ENCODE results near the gene USP3.

The USP3 gene

DNA sequence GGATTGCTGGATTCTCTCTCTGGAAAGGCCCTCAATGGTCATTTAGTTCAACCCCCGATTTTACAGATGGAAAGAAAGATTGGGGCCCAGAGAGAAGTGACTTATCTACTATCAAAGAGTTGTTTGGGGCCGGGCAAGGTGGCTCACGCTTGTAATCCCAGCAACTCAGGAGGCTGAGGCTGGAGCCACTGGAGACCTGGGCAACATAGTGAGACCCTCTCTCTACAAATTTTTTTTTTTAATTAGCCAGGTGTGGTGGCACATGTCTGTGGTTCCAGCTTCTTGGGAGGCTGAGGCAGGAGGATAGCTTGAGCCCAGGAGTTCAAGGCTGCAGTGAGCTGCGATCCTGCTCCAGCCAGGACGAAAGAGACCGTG is 5.2 kb upstream of the USP3 start:
- no peak for ATAC-seq

DNA sequence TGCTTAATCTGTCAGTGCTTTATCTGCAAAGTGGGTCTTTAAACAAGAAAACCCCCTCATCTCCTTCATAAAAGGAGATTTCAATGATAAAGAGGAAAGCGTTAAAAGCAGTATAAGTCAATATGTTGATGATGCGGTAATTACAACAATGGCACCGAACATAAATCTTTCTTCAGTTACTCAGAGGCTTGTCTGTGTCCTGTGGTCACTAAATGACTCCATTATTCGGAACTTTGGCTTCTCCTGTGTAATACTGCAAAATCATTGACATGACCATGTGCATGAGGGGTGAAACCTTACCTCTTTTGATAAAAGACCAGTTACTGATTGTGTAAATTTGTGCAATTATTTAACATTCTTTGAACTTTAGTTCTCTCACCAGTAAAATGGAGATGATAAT is 4.8 kb upstream of the USP3 start:
- ATAC-seq: no peak

DNA sequence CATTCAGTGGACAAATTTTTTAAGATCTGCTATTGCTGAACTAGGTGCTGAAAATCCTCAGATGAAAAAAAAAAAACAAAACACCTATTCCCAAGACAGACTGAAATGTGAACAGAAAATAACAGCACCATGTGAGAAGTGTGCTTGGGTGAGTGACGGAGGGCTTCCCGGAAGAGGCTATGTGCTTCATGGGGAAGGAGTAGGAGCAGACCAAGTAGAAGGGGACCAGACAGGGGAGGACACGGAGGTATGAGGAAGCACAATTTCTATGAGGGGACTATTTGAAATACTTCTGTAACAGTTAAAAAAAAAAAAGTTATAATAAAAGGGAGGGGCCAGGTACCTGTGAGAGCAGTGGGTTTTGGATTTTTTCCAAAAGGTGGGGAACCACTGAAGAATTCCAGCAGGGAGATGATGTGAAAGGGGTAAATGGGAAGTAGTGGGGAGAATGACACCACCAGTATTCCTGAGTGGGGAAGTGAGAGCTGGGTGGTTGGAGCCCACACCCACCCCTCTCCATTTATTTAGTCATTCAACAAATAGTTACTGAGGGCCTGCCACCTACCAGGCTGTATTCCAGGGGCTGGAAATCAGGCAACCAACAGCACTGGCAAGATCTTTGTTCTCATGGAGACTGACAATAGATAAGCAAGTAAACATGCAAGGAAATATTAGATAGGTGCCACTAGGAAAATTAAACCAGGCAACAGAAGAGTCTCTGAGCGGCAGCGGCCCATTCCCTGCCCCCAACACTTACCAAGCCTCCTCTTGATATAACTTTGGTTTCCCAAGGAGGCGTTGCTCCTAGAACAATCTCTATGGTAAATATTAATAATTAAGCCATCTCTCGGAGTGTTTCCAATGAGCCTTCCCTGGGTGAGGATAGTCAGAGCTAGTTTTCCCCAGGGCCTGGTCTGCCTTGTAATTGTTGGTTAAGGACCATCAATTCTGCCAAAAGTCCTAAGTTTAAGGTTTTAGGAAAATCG is 3.8 kb upstream of the USP3 start:
- ATAC-seq: no peak

DNA sequence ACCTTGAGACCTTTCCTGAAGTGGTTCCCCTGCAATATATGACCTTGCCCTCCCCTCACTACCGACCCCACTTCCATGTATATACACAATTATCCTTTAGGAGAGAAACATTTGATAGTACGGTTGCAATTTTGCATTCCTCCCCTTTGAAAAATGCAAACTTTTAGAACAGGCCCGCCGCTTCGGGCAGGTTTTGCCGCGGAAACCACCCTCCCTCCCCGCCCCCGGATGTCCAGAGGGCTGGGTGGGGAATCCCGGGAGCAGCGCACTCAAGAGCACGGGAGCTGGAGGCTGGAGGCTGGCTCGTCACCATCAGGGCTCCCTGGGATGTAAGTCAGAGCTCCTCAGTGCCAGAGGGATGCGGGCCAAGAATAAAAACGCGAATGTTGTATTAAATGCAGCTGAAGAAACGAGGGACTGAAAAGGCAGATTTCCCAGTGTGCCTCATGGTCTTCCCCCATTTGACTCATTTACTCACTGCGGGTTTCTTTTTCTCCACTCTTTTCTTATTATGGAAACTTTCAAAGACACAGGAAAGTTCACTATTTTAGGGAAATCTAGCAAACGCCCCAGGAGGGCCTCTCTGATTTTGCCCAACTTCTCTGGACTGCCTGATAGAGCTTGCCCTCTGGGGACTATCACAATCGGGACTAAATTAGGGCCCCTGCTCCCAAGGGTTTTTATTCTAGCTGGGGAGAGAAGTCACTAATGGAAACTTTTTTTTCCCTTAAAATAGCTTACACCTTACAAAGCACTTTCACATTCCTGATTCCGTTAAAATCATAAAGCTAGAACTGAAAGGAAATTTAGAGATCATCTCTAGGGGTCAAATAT is 2.9 kb upstream of the USP3 start:
- ATAC-seq: no peak

DNA sequence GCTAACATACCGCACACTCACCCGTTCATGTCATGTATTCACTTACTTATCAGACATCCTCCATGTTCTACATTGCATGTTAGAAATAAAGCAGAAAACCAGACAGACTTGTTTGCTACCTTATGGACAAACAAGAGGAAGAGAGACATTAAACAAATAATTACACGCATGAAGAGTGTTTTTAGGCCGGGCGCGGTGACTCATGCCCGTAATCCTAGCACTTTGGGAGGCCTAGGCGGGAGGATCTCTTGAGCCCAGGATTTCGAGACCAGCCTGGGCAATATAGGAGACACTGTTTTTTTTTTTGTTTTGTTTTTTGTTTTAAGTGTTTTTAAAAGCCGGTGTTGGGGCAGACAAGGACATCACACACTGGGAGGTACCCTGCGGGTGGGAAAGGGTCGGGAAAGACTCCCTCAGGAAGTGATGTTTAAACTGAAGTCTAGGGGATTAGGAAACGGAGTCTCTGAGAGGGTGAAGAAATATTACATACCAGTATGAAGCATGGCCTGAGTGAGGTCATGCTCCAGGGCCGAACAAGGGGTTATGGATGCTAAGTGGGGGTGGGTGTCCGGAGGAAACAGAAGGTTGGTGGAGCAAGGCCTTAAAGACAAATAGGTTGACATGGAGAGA is 2.1 kb upstream of the USP3 start:
- ATAC-seq: no peak

DNA sequence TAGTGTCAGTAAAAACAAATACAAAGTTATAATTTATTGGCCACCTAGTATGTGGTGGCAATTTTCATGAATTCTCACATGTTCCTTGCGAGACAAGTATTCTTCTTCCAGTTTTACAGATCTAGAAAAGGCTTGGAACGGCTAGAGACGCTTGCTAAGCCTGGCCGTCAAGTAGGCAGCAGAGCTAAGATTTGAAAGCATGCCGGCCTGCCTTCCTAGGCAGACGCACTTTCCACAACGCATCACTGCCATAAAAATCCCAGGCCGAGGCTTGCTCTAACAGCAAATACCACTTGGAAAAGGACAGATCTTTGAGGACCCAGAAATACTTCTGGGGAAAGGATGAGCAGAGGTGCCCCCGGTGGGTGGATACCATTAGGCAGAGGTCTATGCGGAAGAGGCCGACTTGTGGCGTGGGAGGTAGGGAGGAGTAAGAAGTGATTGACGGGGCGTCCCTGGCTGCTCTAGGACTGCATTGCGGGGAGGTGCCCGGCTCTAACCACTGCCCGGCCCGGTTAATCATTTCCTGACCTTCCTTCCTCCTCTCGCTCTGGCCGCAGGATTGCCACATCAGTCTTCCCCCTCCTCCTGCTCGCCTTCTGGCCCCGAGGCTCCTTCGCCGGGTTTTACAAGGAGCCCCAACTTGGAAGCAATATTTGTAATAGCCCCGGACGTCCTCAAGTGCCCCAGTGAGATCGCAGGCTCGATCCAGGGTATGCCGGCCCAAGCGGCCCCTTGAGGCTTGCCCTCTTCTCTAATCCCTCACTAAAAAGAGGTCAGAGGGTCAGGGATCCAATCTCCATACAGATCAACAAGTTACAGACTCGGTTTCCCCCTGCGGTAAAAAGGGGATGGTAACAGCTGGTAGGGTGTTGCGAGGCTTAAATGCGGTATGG is 1.3 kb upstream of the USP3 start:
- ATAC-seq: peak; percentile 36 to 39

DNA sequence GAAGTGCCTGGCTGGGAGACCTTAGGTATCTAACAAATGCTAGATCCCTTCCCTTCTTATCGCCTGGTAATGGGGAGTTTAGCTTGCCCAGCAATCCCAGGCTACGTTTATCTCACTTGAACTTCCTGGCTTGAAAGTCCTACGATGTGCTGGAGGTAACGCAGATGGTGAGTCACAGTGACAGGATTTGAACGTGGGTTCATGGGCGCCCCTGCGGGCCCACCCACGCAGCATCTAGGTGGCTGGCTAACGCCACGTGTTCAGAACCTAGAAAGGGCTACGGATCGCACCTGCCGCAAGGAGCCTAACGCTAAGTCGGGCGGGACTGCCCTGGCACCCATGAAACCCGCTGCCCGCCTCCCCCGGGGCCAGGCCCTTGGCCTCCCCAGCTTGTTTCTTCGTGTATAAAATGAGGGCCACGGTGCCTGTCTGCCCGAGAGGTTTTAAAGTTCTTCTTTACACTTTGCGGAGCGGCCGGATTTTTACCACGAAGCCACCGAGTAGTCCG is 600 bp upstream of the USP3 start:
- ATAC-seq: peak; percentile 63 to 64

DNA sequence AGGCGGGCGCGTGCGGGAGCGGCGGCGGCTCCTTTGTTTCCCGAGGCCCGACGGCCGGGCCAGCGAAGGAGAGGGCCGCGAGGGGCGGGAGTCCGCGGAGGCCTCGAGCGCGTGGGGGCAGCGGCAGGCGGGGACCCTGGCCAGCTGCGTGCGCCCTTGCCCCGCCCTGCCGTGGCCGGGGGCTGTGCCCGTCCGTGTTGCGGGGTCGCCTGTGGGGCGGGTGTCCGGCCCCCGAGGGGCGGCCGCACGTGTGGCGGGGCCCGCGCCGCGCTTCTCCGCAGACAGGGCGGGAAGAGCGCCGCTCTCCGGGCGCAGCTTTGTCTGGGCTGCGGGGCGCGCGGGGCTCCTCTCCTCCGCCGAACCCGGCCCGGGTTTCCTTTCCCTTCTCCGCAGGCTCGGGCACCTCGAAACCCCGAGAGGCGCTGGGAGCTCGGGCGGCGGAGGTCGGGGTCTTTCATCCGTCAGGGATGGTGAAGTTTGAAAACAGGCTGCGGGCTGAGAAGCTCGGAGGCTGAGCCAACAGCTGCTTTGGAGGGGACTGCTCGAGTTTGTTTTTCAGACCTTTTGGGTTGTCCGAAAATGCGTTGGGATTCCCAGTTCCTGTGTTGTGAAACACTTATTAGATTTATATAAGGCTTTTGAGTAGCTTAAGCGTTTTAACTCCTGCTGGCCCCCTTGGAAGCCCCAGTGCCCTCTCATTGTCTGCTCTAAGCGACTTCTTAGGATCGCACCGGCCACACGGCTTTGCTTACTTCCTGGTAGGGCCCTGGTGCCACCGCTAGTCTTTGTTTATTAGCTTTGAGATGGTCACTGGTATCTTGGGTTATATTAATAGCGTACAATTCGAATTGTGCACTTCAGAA is 817 bp downstream of the USP3 start:
- ATAC-seq: peak in 1 of 2 donors; percentile 3

DNA sequence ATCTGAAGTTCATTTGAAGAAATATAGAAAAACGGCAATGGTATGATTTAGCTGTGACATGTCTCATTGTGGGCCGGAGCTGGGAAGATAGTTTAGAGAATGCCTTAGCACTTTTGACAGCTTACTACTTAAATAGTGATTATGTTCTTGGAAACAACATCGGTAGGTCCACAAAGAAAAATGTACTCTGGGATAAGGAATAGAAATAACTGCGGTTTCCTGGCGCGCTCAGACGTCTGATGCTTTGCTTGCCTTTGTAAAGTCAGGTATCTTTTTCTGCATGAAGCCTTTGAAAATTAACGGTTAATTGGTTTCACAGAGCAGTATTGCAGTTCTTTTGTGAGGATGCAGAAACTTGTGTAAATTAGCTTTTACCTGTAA is 1.4 kb downstream of the USP3 start:
- no peak for ATAC-seq

DNA sequence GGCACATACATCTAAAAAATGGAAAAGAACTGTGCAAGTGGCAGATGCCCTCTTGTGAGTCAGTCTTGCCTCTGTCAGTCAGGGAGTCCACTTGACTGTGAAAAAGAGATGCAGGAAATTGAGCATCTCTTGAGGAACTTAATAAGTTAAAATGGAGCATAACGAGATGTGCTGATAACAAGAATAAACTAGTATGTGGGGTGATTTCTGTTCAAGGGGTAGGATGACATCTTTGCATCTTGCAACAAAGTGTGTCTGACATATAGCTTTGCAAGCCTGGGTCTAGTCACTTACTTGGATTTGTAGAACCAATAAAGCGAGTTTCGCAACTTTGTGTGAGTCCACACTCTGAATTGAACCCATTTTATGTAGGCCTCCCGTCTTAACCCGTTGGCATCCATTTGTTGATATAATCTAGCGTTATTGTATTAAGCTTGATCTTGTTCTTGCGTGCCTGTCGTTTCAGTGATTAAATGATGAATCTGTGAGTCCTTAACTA is 2.2 kb downstream of the USP3 start:
- no peak for ATAC-seq

DNA sequence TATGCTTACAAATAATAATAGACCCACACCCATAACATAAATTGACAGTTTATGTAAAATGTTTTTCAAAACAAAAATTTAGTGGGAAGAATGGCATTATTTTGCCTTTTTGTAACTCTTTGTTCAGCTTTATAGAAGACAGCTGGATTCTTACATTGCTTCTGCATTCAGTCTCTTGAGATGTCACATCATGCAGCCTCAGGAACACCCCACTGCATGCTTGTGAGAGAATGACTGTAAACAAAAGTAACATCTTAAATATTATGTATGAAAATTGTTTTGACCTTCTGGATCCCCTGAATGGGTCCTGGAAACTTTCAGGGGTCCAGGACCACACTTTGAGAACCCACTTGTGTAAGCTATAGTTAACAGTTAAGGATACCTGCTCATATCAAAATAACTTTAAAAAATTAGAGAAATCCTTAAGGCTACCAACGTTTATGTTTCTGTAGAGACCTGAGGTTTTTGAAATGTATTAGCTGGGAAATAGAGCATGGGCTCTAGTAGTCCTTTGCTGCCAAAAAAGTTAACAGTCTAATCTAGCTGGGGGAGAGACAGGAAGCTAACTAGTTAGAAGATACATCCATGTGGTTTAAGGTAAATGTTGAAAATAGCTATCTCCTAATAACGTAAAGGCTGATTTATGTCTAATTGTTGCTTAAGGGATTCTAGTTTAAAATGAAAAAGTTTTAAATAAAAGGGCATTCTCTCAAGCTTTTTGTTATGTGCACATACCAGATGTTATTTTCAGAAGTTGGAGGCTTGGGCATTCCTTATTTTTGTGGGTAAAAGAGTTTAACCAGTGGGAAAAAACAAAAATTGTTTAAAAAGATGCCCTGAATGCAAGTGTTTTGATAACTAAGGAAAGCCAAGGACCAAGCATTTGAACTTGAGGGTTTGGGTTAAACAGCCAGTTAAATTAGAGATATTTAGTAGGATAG is 3.8 kb downstream of the USP3 start:
- no peak for ATAC-seq

DNA sequence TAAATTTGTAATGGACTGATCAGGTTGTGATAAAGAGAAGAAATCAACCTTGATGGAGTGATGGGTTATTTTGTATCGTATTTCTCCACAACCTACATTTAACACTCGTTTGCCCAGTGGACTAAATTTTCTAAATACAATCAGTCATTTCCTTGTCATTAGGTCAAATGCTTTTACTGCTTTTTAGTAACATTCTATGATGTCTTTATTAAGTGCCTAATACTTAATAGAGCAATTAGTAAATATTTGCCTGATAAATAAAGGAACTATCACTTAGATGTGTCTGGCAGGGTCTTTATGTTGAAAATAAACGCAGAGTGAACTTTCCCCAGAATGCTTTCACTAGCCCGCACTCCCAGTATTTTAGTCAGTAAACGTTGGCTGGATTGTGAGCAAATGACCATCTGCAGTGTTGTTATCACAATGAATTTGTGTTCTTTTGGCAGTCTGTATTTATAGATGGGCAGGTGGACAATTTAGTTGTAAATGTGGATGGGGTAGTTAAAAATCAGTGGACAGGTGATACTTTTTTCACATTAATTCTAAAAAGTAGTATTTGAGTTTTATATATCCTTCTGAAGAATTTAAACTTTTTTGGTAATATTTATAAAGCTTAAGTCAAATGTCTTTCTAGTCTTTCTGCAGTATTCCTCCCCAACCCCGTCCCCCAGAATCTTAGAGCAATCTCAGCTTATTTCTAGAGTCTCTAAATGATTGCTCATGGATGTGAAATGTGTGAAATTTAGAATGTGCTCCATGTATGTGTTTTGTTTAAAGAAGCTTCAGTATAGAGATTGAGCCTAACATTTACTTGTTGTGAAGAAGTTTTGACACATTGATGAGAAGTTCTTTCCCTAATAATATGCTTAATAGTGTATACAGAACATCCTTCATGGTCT is 4.9 kb downstream of the USP3 start:
- no peak for ATAC-seq

DNA sequence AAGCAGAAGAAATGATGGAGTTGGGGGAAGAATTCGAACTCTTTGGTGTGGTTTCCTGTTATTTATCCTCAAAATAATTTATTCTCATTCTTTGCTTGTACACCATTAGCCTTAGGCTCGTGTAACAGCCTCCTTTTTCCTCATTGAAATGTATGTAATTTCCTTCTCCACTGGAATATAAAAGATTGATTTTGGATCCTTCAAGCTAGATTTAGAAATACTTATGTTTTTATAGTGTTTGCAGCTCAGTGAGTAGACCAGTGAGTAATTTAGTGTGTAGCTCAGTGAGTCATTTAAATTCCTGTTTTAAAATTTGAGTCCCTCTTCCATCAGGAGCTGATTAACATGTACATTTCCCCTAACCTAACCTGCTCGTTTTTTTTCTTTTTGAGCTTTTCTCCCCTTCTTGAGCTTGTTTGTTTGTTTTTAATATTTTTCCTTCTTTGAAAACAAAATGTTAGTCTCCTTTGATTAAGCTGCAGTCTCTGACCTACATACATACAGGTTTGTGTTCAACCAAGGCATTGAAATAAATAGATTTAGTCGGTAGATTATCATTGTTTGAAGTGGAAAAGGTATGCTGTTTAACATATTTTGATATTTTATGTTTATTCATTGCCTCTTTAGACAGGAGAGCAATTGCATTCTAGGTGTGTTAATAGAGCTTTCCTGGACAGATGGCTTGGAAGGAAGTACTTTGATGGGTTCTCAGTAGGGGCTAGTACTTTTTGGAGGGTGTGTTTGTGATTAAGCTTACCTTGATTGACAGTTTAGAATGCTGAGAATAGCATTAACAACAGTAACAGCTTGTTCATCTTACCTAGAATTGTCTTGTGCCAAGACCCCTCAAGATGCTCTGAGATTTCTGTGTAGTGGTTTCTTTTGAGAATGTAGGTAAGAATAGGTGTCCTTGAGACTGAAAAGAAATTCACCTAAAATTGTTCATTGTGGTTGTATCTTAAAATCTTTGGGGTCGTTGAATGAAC is 5.9 kb downstream of the USP3 start:
- ATAC-seq: peak; percentile 37 to 47

DNA sequence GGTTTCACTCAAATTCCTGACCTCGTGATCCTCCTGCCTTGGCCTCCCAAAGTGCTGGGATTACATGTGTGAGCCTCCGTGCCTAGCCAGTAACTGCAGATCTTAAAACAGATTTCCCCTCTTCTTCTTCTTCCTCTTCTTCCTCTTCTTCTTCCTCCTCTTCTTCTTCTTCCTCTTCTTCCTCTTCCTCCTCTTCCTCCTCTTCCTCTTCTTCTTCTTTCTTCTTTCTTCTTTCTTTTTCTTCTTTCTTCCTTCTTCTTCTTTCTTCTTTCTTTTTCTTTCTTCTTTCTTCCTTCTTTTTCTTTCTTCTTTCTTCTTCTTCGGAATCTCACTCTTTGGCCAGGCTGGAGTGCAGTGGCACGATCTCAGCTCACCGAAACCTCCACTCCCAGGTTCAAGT is 7.8 kb downstream of the USP3 start:
- ATAC-seq: no peak

DNA sequence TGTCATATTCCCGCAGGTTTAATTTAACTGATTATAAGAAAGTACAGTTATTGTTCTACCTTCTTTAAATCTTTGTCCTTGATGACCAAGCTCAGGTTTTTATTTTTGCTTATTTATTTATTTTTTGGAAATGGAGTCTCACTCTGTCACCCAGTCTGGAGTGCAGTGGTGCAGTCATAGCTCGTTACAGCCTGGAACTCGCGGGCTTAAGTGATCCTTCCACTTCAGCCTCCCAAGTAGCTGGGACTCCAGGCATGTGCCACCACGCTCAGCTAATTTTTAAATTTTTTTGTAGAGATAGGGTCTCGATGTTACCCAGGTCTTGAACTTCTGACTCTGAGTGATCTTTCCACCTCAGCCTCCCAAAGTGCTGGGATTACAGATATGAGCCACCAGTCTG is 8.9 kb downstream of the USP3 start:
- no peak for ATAC-seq

DNA sequence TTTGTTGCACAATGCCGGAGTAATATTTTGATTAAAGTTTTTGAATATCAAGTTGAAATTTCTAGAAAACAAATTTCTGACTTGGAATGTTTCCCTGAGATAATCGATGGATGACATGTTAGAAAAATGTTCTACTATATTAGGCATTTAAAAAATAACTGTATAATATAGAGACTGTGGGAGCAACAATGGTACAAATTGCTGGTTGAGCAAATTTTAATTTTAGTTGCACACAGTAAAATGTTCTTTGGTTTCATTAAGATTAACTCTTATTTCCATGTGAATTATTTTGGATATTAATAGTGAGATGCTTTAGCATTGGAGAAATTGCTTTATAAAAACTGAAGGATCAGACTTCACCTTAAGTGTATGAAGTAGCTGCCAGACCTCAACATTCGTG is 9.3 kb downstream of the USP3 start:
- ATAC-seq: no peak

DNA sequence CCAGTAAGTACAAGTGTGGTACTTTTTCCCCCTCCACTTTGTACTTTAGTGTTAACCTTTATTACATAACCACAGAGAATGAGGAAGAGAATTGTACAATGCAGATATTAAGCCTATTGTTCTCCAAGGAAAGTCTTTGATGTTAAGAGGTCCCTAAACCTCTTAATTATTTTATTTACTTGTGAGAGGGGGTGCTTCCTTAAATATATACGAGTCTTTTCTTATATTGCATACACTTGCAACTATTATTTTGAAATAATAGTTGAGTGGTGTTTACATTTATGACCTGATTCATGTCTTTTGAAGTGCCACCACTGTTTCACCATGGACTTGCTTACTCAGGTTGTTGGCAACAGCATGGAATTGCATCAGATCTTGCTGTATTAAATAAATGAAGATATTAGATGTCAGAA is 10.1 kb downstream of the USP3 start:
- peak in 1 of 2 donors; percentile 11 for ATAC-seq

All from activated CD4-positive, CD25-positive, alpha-beta regulatory T cell treated with anti-CD3 and anti-CD28 coated beads, Interleukin-2, amount 50 U/mL, for 24 hours (primary cell).